GM19023 (cell line): Measurements from ENCODE around the gene FAM25G.
"Not testable (repeated sequence)": the region's sequence is repeated elsewhere in the genome, so short reads cannot be mapped to it uniquely, and the experiment has no call there.

Source experiments
- ATAC-seq: cut with Tn5 transposase; IDR thresholded peaks from one replicate; pipeline ENCODE4 v1.9.1; 2021; ENCODE audit warnings: mild to moderate bottlenecking, moderate library complexity; ENCODE audit not compliant: unreplicated experiment

FAM25G gene

DNA sequence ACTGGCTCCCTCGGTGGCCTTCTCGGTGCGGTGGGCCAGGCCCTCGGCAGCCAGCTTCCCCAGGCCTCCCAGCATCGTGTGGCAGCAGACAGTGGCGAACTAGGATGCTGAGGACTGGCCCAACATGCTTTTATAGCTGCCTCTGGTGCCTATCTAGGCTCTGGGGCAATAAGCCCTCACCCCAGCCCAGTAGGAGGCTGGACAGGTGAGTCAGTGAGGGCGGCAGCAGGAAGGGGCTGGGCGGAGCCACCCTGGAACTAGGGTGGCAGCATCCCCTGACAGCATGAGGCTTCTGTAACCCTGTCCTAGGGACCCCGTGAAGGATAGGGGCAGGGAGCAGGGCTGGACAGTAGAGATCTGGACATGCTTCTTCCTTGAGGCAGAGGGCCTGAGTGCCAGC, at the start of gene FAM25G:
Gene FAM25G, minus strand, starts transcription at position 101 of the 400 bp plus-strand sequence. Its CDS starts 26 bp downstream, at position 75.
- not testable (repeated sequence) for ATAC-seq

- not testable (repeated sequence) for ATAC-seq
Measured at GRCh38 chr10:47536430-47536829, 44.9 kb upstream of the FAM25G start.

DNA sequence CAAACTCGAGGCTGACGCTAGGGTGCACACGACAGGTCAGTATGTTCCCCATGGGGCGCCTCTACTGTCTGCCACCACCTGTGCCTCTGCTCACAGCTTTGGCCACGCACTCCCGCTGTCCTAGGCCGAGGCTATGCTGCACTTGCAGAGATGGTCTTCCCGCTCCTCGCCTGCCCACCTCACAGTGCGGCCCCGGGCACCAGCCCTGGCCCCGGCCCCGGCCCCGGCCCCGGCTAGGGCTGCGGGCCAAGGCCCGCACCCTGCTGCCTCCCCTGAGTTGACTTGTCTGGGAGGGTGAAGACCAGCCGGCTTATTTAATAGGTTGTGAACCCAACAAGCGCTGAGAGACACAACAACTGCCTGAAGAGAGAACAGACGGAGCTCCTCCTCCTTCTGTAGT, 32.0 kb upstream of the FAM25G start, which contains the start of gene AGAP9:
Gene AGAP9, minus strand, starts transcription at position 164 of the 400 bp plus-strand sequence. Its CDS starts 112 bp downstream, at position 52.
- not testable (repeated sequence) for ATAC-seq

- not testable (repeated sequence) for ATAC-seq
Measured at GRCh38 chr10:47502313-47502712, 10.8 kb upstream of the FAM25G start.

- not testable (repeated sequence) for ATAC-seq
Measured at GRCh38 chr10:47494226-47494625, 2.7 kb upstream of the FAM25G start.

GRCh38 chr10:47489630-47490029, 1.9 kb downstream of the FAM25G start:
- not testable (repeated sequence) for ATAC-seq

- ATAC-seq, result not testable (repeated sequence)
Measured at GRCh38 chr10:47485943-47486342, 5.6 kb downstream of the FAM25G start.

- ATAC-seq, result not testable (repeated sequence)
Measured at GRCh38 chr10:47484786-47485185, 6.7 kb downstream of the FAM25G start.

GRCh38 chr10:47483923-47484322, 7.6 kb downstream of the FAM25G start, which contains the start of gene ANXA8:
ANXA8 (minus strand) TSS chr10:47484115; CDS start chr10:47483933, 182 bp downstream.
- not testable (repeated sequence) for ATAC-seq

DNA sequence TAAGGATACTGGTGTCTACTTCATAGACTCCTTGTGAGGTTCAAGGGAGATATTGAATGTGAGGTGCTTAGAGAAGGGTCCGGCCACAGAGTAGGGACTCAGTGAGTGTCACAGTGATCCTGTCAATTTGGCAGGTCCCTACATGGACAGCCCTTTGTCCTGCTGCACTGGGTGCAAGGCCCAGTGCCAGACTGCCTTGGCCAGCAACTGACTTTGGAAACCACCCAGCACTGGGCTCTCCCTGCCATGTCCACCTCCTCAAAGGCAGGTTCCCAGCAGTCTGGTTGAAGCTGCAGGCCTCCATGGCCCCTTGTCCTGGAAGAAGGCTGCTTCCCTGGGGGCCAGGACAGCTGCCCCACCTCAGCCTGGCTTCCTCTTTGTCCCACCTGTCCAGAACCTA, 9.1 kb downstream of the FAM25G start:
- ATAC-seq, result not testable (repeated sequence)

- not testable (repeated sequence) for ATAC-seq
Measured at GRCh38 chr10:47481768-47482181, 9.7 kb downstream of the FAM25G start.

GRCh38 chr10:47481182-47481766, 10.2 kb downstream of the FAM25G start:
- not testable (repeated sequence) for ATAC-seq

GRCh38 chr10:47480133-47480532, 11.4 kb downstream of the FAM25G start:
- not testable (repeated sequence) for ATAC-seq

GRCh38 chr10:47478114-47478513, 13.4 kb downstream of the FAM25G start:
- not testable (repeated sequence) for ATAC-seq

GRCh38 chr10:47477078-47477477, 14.4 kb downstream of the FAM25G start:
- not testable (repeated sequence) for ATAC-seq

- ATAC-seq, result not testable (repeated sequence)
Measured at GRCh38 chr10:47475101-47475500, 16.4 kb downstream of the FAM25G start.

DNA sequence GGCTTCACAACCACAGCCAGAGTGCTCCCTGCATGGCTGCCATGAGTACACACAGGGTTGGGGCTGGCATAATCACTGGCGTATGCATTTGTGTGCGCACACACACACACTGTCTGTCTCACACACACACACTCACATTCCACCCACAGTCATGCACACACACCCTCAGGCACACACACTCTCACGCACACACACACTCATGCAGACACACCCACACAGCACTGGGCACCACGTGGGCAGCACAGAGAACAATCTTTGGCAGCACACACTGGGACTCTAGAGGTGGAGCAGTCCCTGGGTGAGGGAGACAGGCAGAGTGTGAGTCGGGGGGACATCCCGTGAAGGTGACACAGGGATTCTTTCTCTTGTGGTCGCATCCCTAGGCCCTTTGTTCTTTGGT, 18.0 kb downstream of the FAM25G start:
- ATAC-seq, result not testable (repeated sequence)

GRCh38 chr10:47472647-47473046, 18.9 kb downstream of the FAM25G start:
- not testable (repeated sequence) for ATAC-seq

DNA sequence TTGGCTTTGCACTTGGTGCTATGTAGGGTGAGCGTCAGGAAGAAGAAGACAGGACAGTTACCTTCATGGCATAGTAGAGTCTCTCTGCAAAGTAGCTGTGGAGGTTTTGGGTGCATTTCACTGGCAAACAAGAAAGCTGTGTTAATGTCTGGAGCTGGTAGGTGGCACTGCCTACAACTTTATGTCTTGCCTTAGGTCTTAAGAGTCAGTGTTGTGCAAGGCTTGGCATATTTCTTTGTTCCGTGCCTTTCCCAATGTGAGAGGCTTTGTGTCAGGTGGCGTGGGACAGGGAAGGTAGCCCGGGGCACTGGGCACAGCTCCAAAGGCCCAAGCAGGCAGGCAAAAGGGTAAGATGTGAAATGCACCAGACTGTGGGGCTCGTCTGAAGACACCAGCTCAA, 19.4 kb downstream of the FAM25G start:
- ATAC-seq, result not testable (repeated sequence)

DNA sequence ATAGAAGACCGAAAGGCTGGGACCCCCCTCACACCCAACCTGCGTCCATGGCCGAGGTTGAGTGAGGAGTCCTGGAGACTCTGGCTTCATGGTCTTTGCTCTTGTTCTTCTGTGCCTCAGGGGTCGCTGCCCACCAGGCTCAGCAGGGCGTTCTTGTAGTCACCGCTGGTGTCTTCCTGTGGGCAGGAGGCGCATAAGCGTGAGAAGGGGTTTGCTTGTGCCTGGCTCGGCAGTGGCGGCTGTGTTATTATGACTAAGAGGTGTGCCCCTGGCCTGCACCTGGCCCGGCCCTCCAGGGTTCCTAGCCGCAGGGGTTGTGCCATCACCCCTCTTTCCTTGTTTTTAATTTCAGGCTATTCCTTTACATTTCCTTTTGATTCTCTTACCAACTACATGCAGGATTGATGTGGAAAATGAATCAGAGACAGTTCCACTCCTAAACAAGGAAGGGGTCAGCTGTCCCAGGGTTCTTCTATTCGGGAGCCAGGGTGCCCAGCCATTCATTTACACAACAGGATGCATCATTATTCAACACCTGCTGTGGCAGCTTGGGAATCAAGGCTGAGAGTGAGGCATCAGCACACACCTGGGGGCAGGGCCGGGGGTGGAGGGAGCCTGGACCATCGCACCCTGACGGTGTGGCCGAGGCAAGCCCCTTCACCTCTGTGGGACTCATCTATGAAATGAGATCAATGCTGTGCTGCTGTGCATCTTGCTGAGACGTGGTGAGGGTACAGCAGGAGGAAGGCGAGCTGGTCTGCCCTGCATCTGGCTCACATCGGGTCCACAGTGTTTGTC, 22.6 kb downstream of the FAM25G start:
- not testable (repeated sequence) for ATAC-seq

- ATAC-seq, result not testable (repeated sequence)
Measured at GRCh38 chr10:47467957-47468356, 23.5 kb downstream of the FAM25G start.

GRCh38 chr10:47467458-47467857, 24.0 kb downstream of the FAM25G start:
- not testable (repeated sequence) for ATAC-seq
